Panc1 (cell line): ENCODE data around the gene SLC52A1.

Source experiments
- CTCF ChIP-seq: fragments of 450-650 bp; IDR thresholded peaks from 2 replicates; pipeline ENCODE4 v1.5.1; 2017; ENCODE audit warnings: mild to moderate bottlenecking
- POLR2AphosphoS5 ChIP-seq: IDR thresholded peaks from 2 replicates; pipeline ENCODE4 v1.6.1; 2012; ENCODE audit warnings: mild to moderate bottlenecking, low read depth, low read length, moderate library complexity
- REST ChIP-seq, 2 experiments: IDR thresholded peaks; 2 replicates each; pipeline ENCODE4 v1.6.1; 2011 to 2012; ENCODE audit warnings: low read depth in 2 of 2, control low read depth in 1 of 2, low read length in 1 of 2, mild to moderate bottlenecking in 1 of 2, moderate library complexity in 1 of 2; ENCODE audit not compliant: insufficient read depth in 1 of 2
- SIN3A ChIP-seq: IDR thresholded peaks from 2 replicates; pipeline ENCODE4 v1.6.1; 2012; ENCODE audit warnings: low read depth, mild to moderate bottlenecking, low read length, moderate library complexity, borderline replicate concordance; ENCODE audit not compliant: insufficient read depth
- TCF7L2 ChIP-seq: IDR thresholded peaks from 2 replicates; pipeline ENCODE4 v1.6.1; 2011; ENCODE audit warnings: mild to moderate bottlenecking, low read depth, low read length, inconsistent platforms

GRCh38 chr17:5027916-5028315 is 7.3 kb downstream of the SLC52A1 start:
- TF ChIP-seq CTCF (no peak), REST (IDR thresholded peaks at IDR 0.05; ENCODE audit: insufficient read depth in 1 of 2, low read depth in 2 of 2, low read length in 1 of 2) (no peak), SIN3A (no peak), POLR2AphosphoS5 (no peak), TCF7L2 (no peak)
